GM19193 (cell line): ENCODE measurements around the gene RNF13.

ENCODE experiments used
- POLR2A ChIP-seq: IDR thresholded peaks from 4 replicates; pipeline ENCODE4 v1.6.1; 2011; ENCODE audit not compliant: insufficient read depth, insufficient read length; ENCODE audit errors: extremely low read depth

RNF13 gene

GRCh38 chr3:149858911-149859310 is 45.9 kb downstream of the RNF13 start:
- no peak for TF ChIP-seq POLR2A

- TF ChIP-seq POLR2A: no peak
Observed at GRCh38 chr3:149860881-149861280, 47.9 kb downstream of the RNF13 start.

GRCh38 chr3:149867563-149867962 is 54.5 kb downstream of the RNF13 start:
- TF ChIP-seq POLR2A: no peak

- TF ChIP-seq POLR2A: no peak
Observed at GRCh38 chr3:149871855-149872254, 58.8 kb downstream of the RNF13 start.

GRCh38 chr3:149872589-149872988 is 59.6 kb downstream of the RNF13 start:
- TF ChIP-seq POLR2A: no peak

GRCh38 chr3:149877668-149878067 is 64.7 kb downstream of the RNF13 start:
- no peak for TF ChIP-seq POLR2A

GRCh38 chr3:149879872-149880271 is 66.9 kb downstream of the RNF13 start:
- TF ChIP-seq POLR2A: no peak

- TF ChIP-seq POLR2A: no peak
Observed at GRCh38 chr3:149881879-149882278, 68.9 kb downstream of the RNF13 start.

- no peak for TF ChIP-seq POLR2A
Observed at GRCh38 chr3:149883134-149883533, 70.1 kb downstream of the RNF13 start.

- no peak for TF ChIP-seq POLR2A
Observed at GRCh38 chr3:149886957-149887356, 73.9 kb downstream of the RNF13 start.

GRCh38 chr3:149891621-149892020 is 78.6 kb downstream of the RNF13 start:
- TF ChIP-seq POLR2A: no peak

- TF ChIP-seq POLR2A: no peak
Observed at GRCh38 chr3:149892371-149892770, 79.4 kb downstream of the RNF13 start.

- TF ChIP-seq POLR2A: no peak
Observed at GRCh38 chr3:149894205-149894604, 81.2 kb downstream of the RNF13 start.

GRCh38 chr3:149895339-149895738 is 82.3 kb downstream of the RNF13 start:
- no peak for TF ChIP-seq POLR2A

- no peak for TF ChIP-seq POLR2A
Observed at GRCh38 chr3:149895769-149896168, 82.8 kb downstream of the RNF13 start.

- no peak for TF ChIP-seq POLR2A
Observed at GRCh38 chr3:149898771-149899170, 85.8 kb downstream of the RNF13 start.

GRCh38 chr3:149900322-149900721 is 87.3 kb downstream of the RNF13 start:
- no peak for TF ChIP-seq POLR2A
